ENCODE measurements around the gene ATG13.

Gene ATG13

DNA sequence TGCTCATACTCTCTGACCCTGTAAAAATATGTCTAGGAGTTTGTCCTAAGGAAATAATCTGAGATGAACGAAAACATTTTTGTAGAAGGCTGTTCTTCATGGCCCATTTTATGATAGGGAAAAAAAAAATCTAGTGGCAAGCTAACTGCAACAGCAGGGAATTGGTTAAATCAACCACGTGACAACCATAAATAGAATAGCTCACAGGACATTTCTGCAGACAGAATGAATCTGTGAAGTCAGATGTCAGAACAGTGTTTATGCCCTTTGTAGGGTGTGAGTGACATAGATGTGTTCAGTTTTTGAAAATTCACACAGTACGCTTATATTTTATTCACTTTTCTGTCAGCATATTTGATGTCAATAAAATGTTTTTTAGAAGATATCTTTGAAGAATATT, 67.0 kb downstream of the ATG13 start:
- Histone ChIP-seq H3K4me3 (ENCODE audit: low read depth, low read length, poor library complexity, severe bottlenecking) (no peak overlapping the region), H3F3A (ENCODE audit: insufficient read depth, low read length) (no peaks in the 10 kb centered on the region), H3K9me2 (ENCODE audit: low read depth, low read length) (no peaks in the 10 kb centered on the region), H4K20me1 (ENCODE audit: insufficient read depth, low read length) (no peaks in the 10 kb centered on the region), H3K36me3 (ENCODE audit: insufficient read depth, low read length) (peaks cover 41% of the 10 kb centered on the region; the same call in 1 of the 2 replicates), H3K4me1 (ENCODE audit: insufficient read depth, low read length, severe bottlenecking) (no peaks in the 10 kb centered on the region), H2AFZ (ENCODE audit: low read length) (no peak overlapping the region), H3K27ac (ENCODE audit: low read depth, low read length, poor library complexity, severe bottlenecking) (no peak overlapping the region), H3K27me3 (ENCODE audit: insufficient read depth, low read length) (no peaks in the 10 kb centered on the region), H3K9me3 (ENCODE audit: low read length) (no peaks in the 10 kb centered on the region), H3K4me2 (ENCODE audit: low read length) (no peak overlapping the region), H3K79me2 (ENCODE audit: insufficient read depth, low read length) (no peaks in the 10 kb centered on the region), H3K9ac (ENCODE audit: low read length) (no peak overlapping the region)
- TF ChIP-seq, protein P1, sequence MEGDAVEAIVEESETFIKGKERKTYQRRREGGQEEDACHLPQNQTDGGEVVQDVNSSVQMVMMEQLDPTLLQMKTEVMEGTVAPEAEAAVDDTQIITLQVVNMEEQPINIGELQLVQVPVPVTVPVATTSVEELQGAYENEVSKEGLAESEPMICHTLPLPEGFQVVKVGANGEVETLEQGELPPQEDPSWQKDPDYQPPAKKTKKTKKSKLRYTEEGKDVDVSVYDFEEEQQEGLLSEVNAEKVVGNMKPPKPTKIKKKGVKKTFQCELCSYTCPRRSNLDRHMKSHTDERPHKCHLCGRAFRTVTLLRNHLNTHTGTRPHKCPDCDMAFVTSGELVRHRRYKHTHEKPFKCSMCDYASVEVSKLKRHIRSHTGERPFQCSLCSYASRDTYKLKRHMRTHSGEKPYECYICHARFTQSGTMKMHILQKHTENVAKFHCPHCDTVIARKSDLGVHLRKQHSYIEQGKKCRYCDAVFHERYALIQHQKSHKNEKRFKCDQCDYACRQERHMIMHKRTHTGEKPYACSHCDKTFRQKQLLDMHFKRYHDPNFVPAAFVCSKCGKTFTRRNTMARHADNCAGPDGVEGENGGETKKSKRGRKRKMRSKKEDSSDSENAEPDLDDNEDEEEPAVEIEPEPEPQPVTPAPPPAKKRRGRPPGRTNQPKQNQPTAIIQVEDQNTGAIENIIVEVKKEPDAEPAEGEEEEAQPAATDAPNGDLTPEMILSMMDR (IDR thresholded peaks at IDR 0.05; ENCODE audit: low read length): no peak
- TF ChIP-seq EZH2 (IDR thresholded peaks at IDR 0.05; ENCODE audit: borderline replicate concordance, low read length): no peak

DNA sequence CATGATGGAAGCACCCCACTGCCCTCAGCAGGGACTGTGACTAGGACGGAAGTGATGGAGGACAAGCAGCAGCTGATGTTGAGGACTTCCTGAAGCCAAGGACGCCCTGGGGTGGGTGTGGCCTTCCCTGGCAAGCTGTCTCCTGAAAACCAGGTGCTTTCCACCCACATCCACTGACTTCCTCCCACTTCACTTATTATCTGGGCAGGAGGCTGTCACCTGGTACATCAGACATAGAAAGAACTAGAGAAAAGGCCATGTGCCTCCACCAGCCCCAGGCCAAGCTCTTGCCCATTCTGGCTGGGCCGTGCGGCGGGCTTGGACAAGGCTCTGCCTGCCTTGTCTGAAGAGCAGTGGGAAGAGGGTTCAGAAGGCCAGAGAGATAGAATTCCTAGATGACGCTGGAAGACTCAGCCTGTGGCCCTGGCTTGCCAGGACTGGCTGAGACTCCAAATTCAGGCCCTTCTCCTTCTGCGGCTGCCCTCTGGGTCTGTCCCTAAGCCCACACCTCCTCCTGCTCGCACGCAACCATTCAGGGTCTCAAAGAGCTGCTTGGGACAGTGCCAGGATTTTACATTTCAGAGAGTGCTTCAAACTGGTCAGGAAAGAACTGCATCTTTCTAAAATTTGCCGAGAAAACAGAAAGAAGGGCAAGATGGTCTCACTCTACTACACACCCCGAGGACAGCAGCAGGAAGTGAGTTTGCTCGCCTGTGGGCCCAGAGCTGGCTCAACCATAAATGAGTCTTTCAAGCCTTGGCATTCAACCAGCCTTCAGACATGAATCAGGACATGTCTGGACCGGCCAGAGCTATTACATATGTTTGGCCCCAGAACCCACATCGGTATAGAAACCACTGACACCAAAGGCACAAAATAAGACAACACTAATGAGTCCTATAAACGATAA, 69.8 kb downstream of the ATG13 start:
- peaks cover 26% of the 10 kb centered on the region; the same call in 1 of the 2 replicates for H3K36me3 ChIP-seq (ENCODE audit: insufficient read depth, low read length)
- no peaks in the 10 kb centered on the region for H3K9me2 ChIP-seq (ENCODE audit: low read depth, low read length)
- no peak overlapping the region for H3K4me3 ChIP-seq (ENCODE audit: low read depth, low read length, poor library complexity, severe bottlenecking)
- no peaks in the 10 kb centered on the region for H3K79me2 ChIP-seq (ENCODE audit: insufficient read depth, low read length)
- H3K9ac ChIP-seq (ENCODE audit: low read length): no peak overlapping the region
- no peak overlapping the region for H2AFZ ChIP-seq (ENCODE audit: low read length)
- no peaks in the 10 kb centered on the region for H3K9me3 ChIP-seq (ENCODE audit: low read length)
- no peaks in the 10 kb centered on the region for H3F3A ChIP-seq (ENCODE audit: insufficient read depth, low read length)
- TF ChIP-seq, protein P1 (IDR thresholded peaks at IDR 0.05; ENCODE audit: low read length): no peak
- no peak for TF ChIP-seq EZH2 (IDR thresholded peaks at IDR 0.05; ENCODE audit: borderline replicate concordance, low read length)
- no peaks in the 10 kb centered on the region for H3K4me1 ChIP-seq (ENCODE audit: insufficient read depth, low read length, severe bottlenecking)
- H4K20me1 ChIP-seq (ENCODE audit: insufficient read depth, low read length): no peaks in the 10 kb centered on the region
- no peak overlapping the region for H3K27ac ChIP-seq (ENCODE audit: low read depth, low read length, poor library complexity, severe bottlenecking)
- no peaks in the 10 kb centered on the region for H3K27me3 ChIP-seq (ENCODE audit: insufficient read depth, low read length)
- H3K4me2 ChIP-seq (ENCODE audit: low read length): no peak overlapping the region

DNA sequence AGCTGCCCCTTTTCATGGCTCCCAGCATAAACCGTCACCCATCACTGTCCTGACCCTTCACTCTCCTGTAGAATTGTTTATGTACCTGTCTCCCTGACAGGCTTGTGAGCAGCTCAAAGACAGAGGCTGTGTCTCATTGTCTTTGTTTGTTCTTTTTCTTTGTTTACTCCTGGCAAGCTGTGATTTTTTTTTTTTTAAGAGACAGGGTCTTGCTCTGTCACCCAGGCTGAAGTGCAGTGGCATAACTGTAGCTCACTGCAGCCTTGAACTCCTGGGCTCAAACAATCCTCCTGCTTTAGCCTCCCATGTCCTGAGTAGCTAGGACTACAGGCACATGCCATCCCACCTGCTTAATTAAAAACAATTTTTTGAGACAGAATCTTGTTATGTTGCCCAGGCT, 73.3 kb downstream of the ATG13 start:
- Histone ChIP-seq H3F3A (ENCODE audit: insufficient read depth, low read length) (no peaks in the 10 kb centered on the region), H3K9ac (ENCODE audit: low read length) (no peak overlapping the region), H3K4me3 (ENCODE audit: low read depth, low read length, poor library complexity, severe bottlenecking) (no peak overlapping the region), H3K27me3 (ENCODE audit: insufficient read depth, low read length) (no peaks in the 10 kb centered on the region), H3K36me3 (ENCODE audit: insufficient read depth, low read length) (peaks cover 48% of the 10 kb centered on the region), H3K79me2 (ENCODE audit: insufficient read depth, low read length) (no peaks in the 10 kb centered on the region), H3K9me2 (ENCODE audit: low read depth, low read length) (no peaks in the 10 kb centered on the region), H3K4me2 (ENCODE audit: low read length) (no peak overlapping the region), H4K20me1 (ENCODE audit: insufficient read depth, low read length) (no peaks in the 10 kb centered on the region), H2AFZ (ENCODE audit: low read length) (no peak overlapping the region), H3K4me1 (ENCODE audit: insufficient read depth, low read length, severe bottlenecking) (no peaks in the 10 kb centered on the region), H3K27ac (ENCODE audit: low read depth, low read length, poor library complexity, severe bottlenecking) (no peak overlapping the region), H3K9me3 (ENCODE audit: low read length) (no peaks in the 10 kb centered on the region)
- TF ChIP-seq EZH2 (IDR thresholded peaks at IDR 0.05; ENCODE audit: borderline replicate concordance, low read length): no peak
- TF ChIP-seq, protein P1 (IDR thresholded peaks at IDR 0.05; ENCODE audit: low read length): no peak

Data from OCI-LY1 (cell line).